HEK293T (cell line): ENCODE results near the gene MINDY1.

Source experiments
- CTCF ChIA-PET: fragments of 350-600 bp; formaldehyde crosslinking; extraction: SDS; loops from one replicate; lab custom pipeline; 2021; ENCODE audit warnings: antibody characterized with exemption, inconsistent platforms; lab: Yijun Ruan, JAX
- POLR2A ChIA-PET: fragments of 350-600 bp; formaldehyde crosslinking; extraction: SDS; loops from one replicate; lab custom pipeline; 2020; ENCODE audit warnings: antibody characterized with exemption, inconsistent platforms; lab: Yijun Ruan, JAX
- DNase-seq: peaks from one replicate; pipeline ENCODE4 v3.0.0; 2012; ENCODE audit warnings: mixed read lengths; ENCODE audit errors: extremely low spot score
- ARNT ChIP-seq: fragments of 450-650 bp; IDR thresholded peaks from 2 replicates; pipeline ENCODE4 v1.6.1; 2017; ENCODE audit warnings: mild to moderate bottlenecking
- BHLHE40 ChIP-seq: fragments of 450-650 bp; IDR thresholded peaks from 2 replicates; pipeline ENCODE4 v1.6.1; 2016; ENCODE audit warnings: mild to moderate bottlenecking, moderate library complexity, borderline replicate concordance
- CTBP1 ChIP-seq: fragments of 450-650 bp; IDR thresholded peaks from 2 replicates; pipeline ENCODE4 v1.6.1; 2016; ENCODE audit warnings: borderline replicate concordance
- ELF4 ChIP-seq: fragments of 450-650 bp; IDR thresholded peaks from 2 replicates; pipeline ENCODE4 v1.6.1; 2017; ENCODE audit warnings: antibody characterized with exemption
- FOXA1 ChIP-seq: fragments of 450-650 bp; IDR thresholded peaks from 2 replicates; pipeline ENCODE4 v1.6.1; 2016; ENCODE audit warnings: mild to moderate bottlenecking
- FOXK2 ChIP-seq: fragments of 450-650 bp; IDR thresholded peaks from 2 replicates; pipeline ENCODE4 v1.6.1; 2016; ENCODE audit warnings: mild to moderate bottlenecking
- FOXM1 ChIP-seq: fragments of 450-650 bp; IDR thresholded peaks from 2 replicates; pipeline ENCODE4 v1.6.1; 2017; ENCODE audit warnings: mild to moderate bottlenecking, borderline replicate concordance
- HDGF ChIP-seq: fragments of 450-650 bp; IDR thresholded peaks from 2 replicates; pipeline ENCODE4 v1.6.1; 2017; ENCODE audit warnings: antibody characterized with exemption, borderline replicate concordance
- L3MBTL2 ChIP-seq: fragments of 450-650 bp; conservative IDR thresholded peaks from 2 replicates; pipeline ENCODE4 v1.6.1; 2016; ENCODE audit warnings: mild to moderate bottlenecking
- LEF1 ChIP-seq: fragments of 450-650 bp; IDR thresholded peaks from 2 replicates; pipeline ENCODE4 v1.6.1; 2017; ENCODE audit warnings: mild to moderate bottlenecking, borderline replicate concordance
- NFRKB ChIP-seq: fragments of 450-650 bp; IDR thresholded peaks from 2 replicates; pipeline ENCODE4 v1.6.1; 2016; ENCODE audit warnings: mild to moderate bottlenecking, moderate library complexity
- SP1 ChIP-seq: fragments of 450-650 bp; IDR thresholded peaks from 2 replicates; pipeline ENCODE4 v1.6.1; 2017
- SUZ12 ChIP-seq: fragments of 450-650 bp; IDR thresholded peaks from 2 replicates; pipeline ENCODE4 v1.6.1; 2016; ENCODE audit warnings: mild to moderate bottlenecking
- TARDBP ChIP-seq: fragments of 450-650 bp; IDR thresholded peaks from 2 replicates; pipeline ENCODE4 v1.6.1; 2016
- ZNF384 ChIP-seq: fragments of 450-650 bp; IDR thresholded peaks from 2 replicates; pipeline ENCODE4 v1.6.1; 2016
- TF ChIP-seq, protein P1 (sequence below): fragments of 450-650 bp; IDR thresholded peaks from 2 replicates; pipeline ENCODE4 v1.6.1; 2016

Gene MINDY1, protein sequence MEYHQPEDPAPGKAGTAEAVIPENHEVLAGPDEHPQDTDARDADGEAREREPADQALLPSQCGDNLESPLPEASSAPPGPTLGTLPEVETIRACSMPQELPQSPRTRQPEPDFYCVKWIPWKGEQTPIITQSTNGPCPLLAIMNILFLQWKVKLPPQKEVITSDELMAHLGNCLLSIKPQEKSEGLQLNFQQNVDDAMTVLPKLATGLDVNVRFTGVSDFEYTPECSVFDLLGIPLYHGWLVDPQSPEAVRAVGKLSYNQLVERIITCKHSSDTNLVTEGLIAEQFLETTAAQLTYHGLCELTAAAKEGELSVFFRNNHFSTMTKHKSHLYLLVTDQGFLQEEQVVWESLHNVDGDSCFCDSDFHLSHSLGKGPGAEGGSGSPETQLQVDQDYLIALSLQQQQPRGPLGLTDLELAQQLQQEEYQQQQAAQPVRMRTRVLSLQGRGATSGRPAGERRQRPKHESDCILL

DNA sequence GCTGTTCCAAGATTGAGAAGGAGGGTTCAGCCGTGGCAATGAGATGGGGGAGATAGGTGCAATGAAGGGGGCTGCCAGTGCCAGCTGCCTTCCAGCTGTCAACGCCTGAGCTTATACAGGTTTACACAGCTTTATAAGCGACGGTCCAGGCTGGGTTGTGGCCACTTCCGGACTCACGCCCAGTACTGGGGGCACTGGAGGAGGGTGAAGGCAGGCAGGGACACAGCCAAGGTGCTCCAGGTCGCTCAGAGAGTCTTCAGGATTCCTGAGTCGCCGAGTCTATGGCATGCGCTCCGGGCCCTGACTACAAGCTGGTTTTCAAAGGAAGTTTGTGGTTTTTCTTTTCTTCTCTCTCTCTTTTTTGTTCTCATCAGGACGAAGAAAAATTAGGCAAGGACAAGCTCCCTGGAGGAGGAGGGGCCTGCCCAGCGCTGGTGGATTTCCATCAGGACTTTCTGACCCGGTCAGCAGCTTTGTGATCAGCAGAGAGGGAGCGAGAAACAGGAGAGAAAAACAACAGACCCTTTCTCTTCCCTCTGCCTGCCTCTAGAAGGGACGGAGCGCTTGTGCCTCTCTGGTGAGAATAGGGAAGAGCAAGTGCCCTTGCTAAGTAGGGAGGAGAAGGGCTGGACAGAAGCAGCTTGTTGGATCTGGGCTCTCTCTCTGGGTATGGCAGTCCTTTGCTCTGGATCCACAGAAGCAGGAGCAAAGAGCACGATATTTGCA lies at the start of gene MINDY1:
Gene MINDY1, minus strand, starts transcription at position 576 of the 726 bp plus-strand sequence. CDS start 4,285 bp downstream, outside the sequence.
- peak; percentile 87 for DNase-seq
- ChIA-PET CTCF (interaction anchor here (0.5 to 3.1 kb wide), 16 partner anchors 10 to 445 kb away, joined by 3 to 63 read pairs (median 4); partner anchors contain the start of genes ANXA9 and TNFAIP8L2), POLR2A (interaction anchor here (0.7 to 2.7 kb wide), 26 partner anchors 8 to 491 kb away, joined by 3 to 20 read pairs (median 5); partner anchors contain the start of genes ANXA9, ARNT, C1orf56 and CERS2)
- TF ChIP-seq TARDBP (no peak), ELF4 (peak; percentile 37; the same call in 1 of the 2 replicates), HDGF (no peak), L3MBTL2 (peak; percentile 36), ARNT (no peak)
- TF ChIP-seq, protein P1, sequence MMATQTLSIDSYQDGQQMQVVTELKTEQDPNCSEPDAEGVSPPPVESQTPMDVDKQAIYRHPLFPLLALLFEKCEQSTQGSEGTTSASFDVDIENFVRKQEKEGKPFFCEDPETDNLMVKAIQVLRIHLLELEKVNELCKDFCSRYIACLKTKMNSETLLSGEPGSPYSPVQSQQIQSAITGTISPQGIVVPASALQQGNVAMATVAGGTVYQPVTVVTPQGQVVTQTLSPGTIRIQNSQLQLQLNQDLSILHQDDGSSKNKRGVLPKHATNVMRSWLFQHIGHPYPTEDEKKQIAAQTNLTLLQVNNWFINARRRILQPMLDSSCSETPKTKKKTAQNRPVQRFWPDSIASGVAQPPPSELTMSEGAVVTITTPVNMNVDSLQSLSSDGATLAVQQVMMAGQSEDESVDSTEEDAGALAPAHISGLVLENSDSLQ = no peak

DNA sequence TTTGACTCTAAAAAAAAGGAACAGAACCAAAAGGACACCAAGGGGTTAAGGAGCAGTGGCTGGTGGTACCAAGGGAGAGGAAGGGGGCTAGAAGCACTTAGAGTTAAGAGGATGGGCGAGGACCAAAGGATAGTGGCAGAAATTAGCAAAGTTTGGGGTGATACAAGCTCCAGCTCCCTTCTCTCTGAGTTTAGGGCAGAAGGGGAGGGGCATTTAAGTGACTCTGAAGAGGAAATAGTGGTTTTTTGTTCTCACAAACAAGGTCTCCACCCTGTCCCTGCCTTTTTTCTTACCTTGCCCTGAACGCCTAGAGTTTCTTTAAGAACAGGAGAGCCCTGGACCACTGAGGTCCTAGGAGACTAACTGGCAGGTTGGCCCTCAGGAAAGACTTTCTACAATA lies 49.4 kb upstream of the MINDY1 start:
- TF ChIP-seq SP1 (no peak), FOXA1 (no peak), BHLHE40 (no peak), ELF4 (no peak), ARNT (no peak)
- DNase-seq = no peak
- POLR2A ChIA-PET = no interaction called here
- CTCF ChIA-PET = no interaction called here

DNA sequence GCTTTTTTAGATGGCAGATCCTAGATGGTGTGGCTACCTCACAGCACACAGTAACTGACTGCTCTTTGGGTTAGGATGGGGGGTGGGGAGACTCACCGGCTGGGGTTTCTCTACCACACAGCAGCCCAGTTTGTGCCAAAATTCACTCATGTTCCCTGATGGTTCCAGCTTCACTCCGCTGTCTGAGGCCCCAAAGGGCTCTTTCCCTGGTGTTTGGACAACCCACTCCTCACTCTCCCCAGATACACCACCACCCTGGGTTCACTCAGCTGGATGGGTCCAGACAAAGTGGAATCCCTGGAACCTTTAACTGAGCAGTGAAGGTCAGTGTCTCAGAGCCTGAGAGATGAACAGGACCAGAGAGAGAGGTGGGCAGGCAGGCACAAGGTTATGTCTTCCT lies 48.9 kb upstream of the MINDY1 start:
- no peak for DNase-seq
- POLR2A ChIA-PET = no interaction called here
- no peak for TF ChIP-seq ZNF384
- TF ChIP-seq BHLHE40 = no peak
- TF ChIP-seq, protein P1 = no peak
- TF ChIP-seq TARDBP = no peak
- TF ChIP-seq ELF4 = no peak
- no peak for TF ChIP-seq LEF1
- TF ChIP-seq SP1 = no peak
- no peak for TF ChIP-seq FOXA1
- TF ChIP-seq L3MBTL2 = no peak
- TF ChIP-seq FOXK2 = no peak
- no peak for TF ChIP-seq ARNT
- TF ChIP-seq SUZ12 = no peak
- TF ChIP-seq CTBP1 = no peak
- no peak for TF ChIP-seq NFRKB
- no peak for TF ChIP-seq FOXM1
- no peak for TF ChIP-seq HDGF
- CTCF ChIA-PET = interaction anchor here (0.6 kb wide), 1 partner anchor 201 kb away, joined by 6 read pairs; no protein-coding TSS in a partner anchor

DNA sequence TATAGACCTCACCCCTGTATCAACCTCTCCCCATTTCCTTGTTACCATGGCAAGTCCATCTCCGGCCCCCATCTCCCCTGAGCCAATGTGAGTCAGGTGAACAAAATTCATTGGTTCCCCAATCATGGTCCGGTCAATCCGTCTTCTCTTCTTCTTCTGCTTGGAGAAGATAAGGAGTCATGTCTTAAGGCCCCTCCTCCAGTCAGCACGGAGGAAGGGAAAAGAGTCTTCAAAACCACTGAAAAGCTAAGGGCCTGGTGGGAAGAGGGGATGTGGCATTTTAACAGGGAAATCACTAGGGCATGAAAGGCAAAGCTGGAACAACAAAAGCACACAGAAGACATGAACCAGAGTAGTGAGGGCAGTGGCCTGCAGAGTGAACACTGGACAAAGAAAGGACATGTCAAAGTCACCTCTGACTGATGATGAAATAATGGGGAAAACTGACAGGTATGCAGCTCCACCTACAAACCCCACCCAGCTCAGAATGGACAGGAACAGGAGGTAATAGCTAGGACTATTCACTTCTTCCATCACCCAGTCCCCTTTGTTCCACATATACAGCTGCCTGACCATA lies 48.4 kb upstream of the MINDY1 start:
- TF ChIP-seq L3MBTL2 (no peak), ZNF384 (no peak), ELF4 (no peak), CTBP1 (no peak), FOXK2 (no peak), SP1 (no peak), TARDBP (no peak), HDGF (no peak), NFRKB (no peak), ARNT (no peak), FOXM1 (no peak), SUZ12 (no peak)
- no peak for DNase-seq
- POLR2A ChIA-PET = no interaction called here
- CTCF ChIA-PET = interaction anchor here (0.6 kb wide), 1 partner anchor 201 kb away, joined by 6 read pairs; no protein-coding TSS in a partner anchor

DNA sequence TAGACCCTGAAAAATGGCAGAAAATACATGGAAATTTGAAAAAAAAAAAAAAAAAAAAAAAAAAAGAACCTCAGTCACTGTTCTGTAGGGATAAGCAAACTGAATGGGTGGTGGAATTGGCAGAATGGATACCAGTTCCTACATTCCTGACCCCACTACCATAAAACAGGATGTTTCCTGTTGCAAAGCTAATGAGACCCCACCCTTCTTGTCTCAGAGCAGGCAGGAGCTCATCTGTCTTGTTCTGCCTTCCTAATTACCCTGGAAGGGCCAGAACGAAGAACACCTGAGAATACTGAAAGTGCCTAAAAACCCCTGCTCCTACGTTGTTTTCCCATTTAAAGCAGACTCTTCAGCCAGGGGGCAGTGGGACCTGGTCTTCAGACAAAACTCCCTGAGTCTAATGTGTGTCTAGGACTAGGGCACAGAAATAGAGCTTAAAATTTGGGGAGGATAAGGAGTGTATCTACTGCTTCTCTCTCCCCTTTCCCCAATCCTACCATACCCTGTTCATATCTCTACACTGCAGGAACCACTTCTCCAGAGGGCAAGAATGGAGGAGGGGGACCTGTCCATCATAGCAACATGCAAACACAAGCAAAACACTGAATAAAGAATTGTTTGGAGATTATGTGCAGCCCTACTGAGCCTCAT lies 44.8 kb upstream of the MINDY1 start:
- TF ChIP-seq TARDBP (no peak), CTBP1 (no peak), ZNF384 (0 out of 2 replicates have a peak, but pooled peaks have one; percentile 25)
- DNase-seq = no peak
- ChIA-PET POLR2A (interaction anchor here (6.4 kb wide), 1 partner anchor 9 kb away, joined by 53 read pairs; the partner anchor contains the start of genes CDC42SE1 and MLLT11), CTCF (interaction anchor here (0.5 to 0.6 kb wide), 2 partner anchors 18 to 27 kb away, joined by 3 read pairs; no protein-coding TSS in a partner anchor)
